CD4-positive, alpha-beta T cell (primary cell): ENCODE results near the gene AFAP1. TPM values are rescaled to one million over a fixed set of nuclear protein-coding genes. Genes with fewer than 3 reads are reported as not detected.
A peak's percentile ranks its signal among the peaks of the same experiment; 100 is the strongest.

Source experiments
- ATAC-seq: fragments of 200-7000 bp; cut with Tn5 transposase; one replicate; pipeline ENCODE4 v1.10.0; 2022; ENCODE audit warnings: mild to moderate bottlenecking; ENCODE audit not compliant: poor library complexity
- CTCF ChIA-PET: fragments of 350-600 bp; sonication (Branson Sonifier 250); formaldehyde crosslinking; loops from one replicate; lab custom pipeline; 2021; ENCODE audit warnings: antibody characterized with exemption, inconsistent platforms; lab: Charles Lee
- POLR2A ChIA-PET: fragments of 350-600 bp; sonication (Branson Sonifier 250); formaldehyde crosslinking; loops from one replicate; lab custom pipeline; 2021; ENCODE audit warnings: antibody characterized with exemption, inconsistent platforms; lab: Charles Lee
- DNase-seq, 14 experiments: peaks; one replicate each; pipeline ENCODE4 v3.0.0-alpha.2; 2013 to 2020; ENCODE audit warnings: mixed read lengths in 2 of 14
- H3K27ac ChIP-seq, 2 donors: one replicate each; pipeline versions ENCODE4 v1.5.1 to v1.7.0; 2013; ENCODE audit warnings: low read length in 2 of 2, low read depth in 1 of 2, mild to moderate bottlenecking in 1 of 2
- H3K27me3 ChIP-seq, 2 experiments: 1 replicate in 1 of 2; 2 replicates in 1 of 2; pipeline versions ENCODE4 v1.6.1 to v1.7.0; 2013; ENCODE audit warnings: low read length in 2 of 2, control low read depth in 1 of 2, mild to moderate bottlenecking in 1 of 2, moderate library complexity in 1 of 2; ENCODE audit not compliant: insufficient read depth in 2 of 2, control insufficient read depth in 1 of 2
- H3K36me3 ChIP-seq: one replicate; pipeline ENCODE4 v1.6.1; 2013; ENCODE audit warnings: low read length, control low read depth; ENCODE audit not compliant: insufficient read depth
- H3K4me1 ChIP-seq: one replicate; pipeline ENCODE4 v1.6.1; 2013; ENCODE audit warnings: low read length, control low read depth; ENCODE audit not compliant: insufficient read depth
- H3K4me3 ChIP-seq: one replicate; pipeline ENCODE4 v1.5.1; 2013; ENCODE audit warnings: mild to moderate bottlenecking, low read length, moderate library complexity
- H3K9me3 ChIP-seq, 2 experiments: 1 replicate in 1 of 2; 2 replicates in 1 of 2; pipeline versions ENCODE4 v1.6.1 to v1.7.0; 2013; ENCODE audit warnings: low read length in 2 of 2, mild to moderate bottlenecking in 2 of 2, control low read depth in 1 of 2, moderate library complexity in 1 of 2; ENCODE audit not compliant: control insufficient read depth in 1 of 2, insufficient read depth in 1 of 2
- H3K27ac Mint-ChIP-seq: one replicate; pipeline ENCODE4 v1.8.0; 2020; ENCODE audit warnings: mixed read lengths
- H3K27me3 Mint-ChIP-seq: one replicate; pipeline ENCODE4 v1.8.0; 2021; ENCODE audit warnings: mixed read lengths
- H3K36me3 Mint-ChIP-seq: one replicate; pipeline ENCODE4 v1.8.0; 2021; ENCODE audit warnings: low read depth, mixed read lengths
- H3K4me1 Mint-ChIP-seq: one replicate; pipeline ENCODE4 v1.8.0; 2021; ENCODE audit warnings: low read depth, mixed read lengths
- H3K4me3 Mint-ChIP-seq: one replicate; pipeline ENCODE4 v1.8.0; 2020; ENCODE audit warnings: mild to moderate bottlenecking, mixed read lengths
- H3K9me3 Mint-ChIP-seq: one replicate; pipeline ENCODE4 v1.8.0; 2020; ENCODE audit warnings: mixed read lengths
- intact Hi-C, 2 experiments: fragments of 100-400 bp; cut with DNase I in 1 of 2; cut with micrococcal nuclease in 1 of 2; formaldehyde crosslinking; loops; one replicate each; pipeline versions ENCODE4 v1.15.1 to v1.9.0; 2023 to 2025; cut with DNase I, micrococcal nuclease
- total RNA-seq, 174 experiments: library from RNA in 2 of 174; stranded (reverse) in 2 of 174; gene quantifications; one replicate each; pipeline ENCODE4 v1.2.3 and lab custom pipeline; 2021 to 2026
- TF ChIP-seq, protein P1 (sequence below): fragments of 200-600 bp; IDR thresholded peaks from one replicate; pipeline ENCODE4 v1.8.0; 2022; ENCODE audit warnings: antibody characterized with exemption, mild to moderate bottlenecking

Gene AFAP1
- total RNA-seq, 2 experiments from 2014 or later: 9.8 to 10.9 TPM

- no peak overlapping the region for H3K4me3 ChIP-seq
- CTCF ChIA-PET: interaction anchor here (1.3 kb wide), 1 partner anchor 161 kb away, joined by 3 read pairs; no protein-coding TSS in a partner anchor
- intact Hi-C loops: no loop called here
- H3K4me3 Mint-ChIP-seq: peak overlapping the region; percentile 23
- TF ChIP-seq, protein P1, sequence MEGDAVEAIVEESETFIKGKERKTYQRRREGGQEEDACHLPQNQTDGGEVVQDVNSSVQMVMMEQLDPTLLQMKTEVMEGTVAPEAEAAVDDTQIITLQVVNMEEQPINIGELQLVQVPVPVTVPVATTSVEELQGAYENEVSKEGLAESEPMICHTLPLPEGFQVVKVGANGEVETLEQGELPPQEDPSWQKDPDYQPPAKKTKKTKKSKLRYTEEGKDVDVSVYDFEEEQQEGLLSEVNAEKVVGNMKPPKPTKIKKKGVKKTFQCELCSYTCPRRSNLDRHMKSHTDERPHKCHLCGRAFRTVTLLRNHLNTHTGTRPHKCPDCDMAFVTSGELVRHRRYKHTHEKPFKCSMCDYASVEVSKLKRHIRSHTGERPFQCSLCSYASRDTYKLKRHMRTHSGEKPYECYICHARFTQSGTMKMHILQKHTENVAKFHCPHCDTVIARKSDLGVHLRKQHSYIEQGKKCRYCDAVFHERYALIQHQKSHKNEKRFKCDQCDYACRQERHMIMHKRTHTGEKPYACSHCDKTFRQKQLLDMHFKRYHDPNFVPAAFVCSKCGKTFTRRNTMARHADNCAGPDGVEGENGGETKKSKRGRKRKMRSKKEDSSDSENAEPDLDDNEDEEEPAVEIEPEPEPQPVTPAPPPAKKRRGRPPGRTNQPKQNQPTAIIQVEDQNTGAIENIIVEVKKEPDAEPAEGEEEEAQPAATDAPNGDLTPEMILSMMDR: no peak
- H3K27me3 Mint-ChIP-seq: no peaks in the 10 kb centered on the region
- no peak for ATAC-seq
- no peaks in the 10 kb centered on the region for H3K36me3 ChIP-seq
- H3K9me3 ChIP-seq: no peaks in the 10 kb centered on the region
- peaks cover 41% of the 10 kb centered on the region for H3K4me1 Mint-ChIP-seq
- peaks cover 62% of the 10 kb centered on the region for H3K4me1 ChIP-seq
- DNase-seq: peak in 7 of 14 experiments; percentile 17 to 88 (median 52)
- peak overlapping the region in 1 of 2 donors; percentile 67 for H3K27ac ChIP-seq
- H3K27me3 ChIP-seq: no peaks in the 10 kb centered on the region
- no peaks in the 10 kb centered on the region for H3K36me3 Mint-ChIP-seq
- POLR2A ChIA-PET: no interaction called here
- peak overlapping the region; percentile 62 for H3K27ac Mint-ChIP-seq
- H3K9me3 Mint-ChIP-seq: no peaks in the 10 kb centered on the region
These were observed 25.4 kb upstream of the AFAP1 start for GRCh38 chr4:7964890-7965662.

- peaks cover 57% of the 10 kb centered on the region for H3K4me1 ChIP-seq
- TF ChIP-seq, protein P1: no peak
- ChIA-PET CTCF (interaction anchor here (1.3 kb wide), 1 partner anchor 161 kb away, joined by 3 read pairs; no protein-coding TSS in a partner anchor), POLR2A (no interaction called here)
- intact Hi-C loops: no loop called here
- peak; percentile 50 for ATAC-seq
- peaks cover 34% of the 10 kb centered on the region for H3K4me1 Mint-ChIP-seq
- H3K36me3 ChIP-seq: no peaks in the 10 kb centered on the region
- H3K27me3 Mint-ChIP-seq: no peaks in the 10 kb centered on the region
- H3K4me3 ChIP-seq: no peak overlapping the region
- no peak overlapping the region for H3K27ac Mint-ChIP-seq
- no peaks in the 10 kb centered on the region for H3K36me3 Mint-ChIP-seq
- H3K9me3 ChIP-seq: no peaks in the 10 kb centered on the region
- peak in 8 of 14 experiments; percentile 7 to 80 (median 32) for DNase-seq
- no peaks in the 10 kb centered on the region for H3K27me3 ChIP-seq
- peak overlapping the region in 1 of 2 donors; percentile 67 for H3K27ac ChIP-seq
- H3K9me3 Mint-ChIP-seq: no peaks in the 10 kb centered on the region
- H3K4me3 Mint-ChIP-seq: no peak overlapping the region
These were observed 24.8 kb upstream of the AFAP1 start for GRCh38 chr4:7964459-7964858.

DNA sequence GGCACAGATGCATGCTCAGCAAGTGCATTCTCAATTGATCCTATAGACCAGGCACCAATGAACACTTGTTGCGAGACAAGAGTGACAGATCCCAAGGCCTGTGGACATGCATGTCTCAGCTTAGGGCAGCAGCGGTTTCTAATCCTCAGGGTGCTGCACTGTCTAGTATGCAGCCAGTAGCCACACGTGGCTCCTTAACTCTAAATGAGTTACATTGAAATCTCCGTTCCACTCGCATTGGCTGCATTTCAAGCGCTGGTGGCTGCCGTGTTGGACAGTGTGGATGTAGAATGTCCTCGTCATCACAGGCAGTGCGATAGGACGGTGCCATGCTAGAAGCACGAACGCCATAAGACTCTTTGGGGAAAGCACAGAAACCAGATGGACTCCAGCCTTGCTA is 24.0 kb upstream of the AFAP1 start:
- Histone ChIP-seq H3K4me3 (no peak overlapping the region), H3K27ac (no peak overlapping the region), H3K9me3 (no peaks in the 10 kb centered on the region), H3K27me3 (no peaks in the 10 kb centered on the region), H3K4me1 (peaks cover 50% of the 10 kb centered on the region), H3K36me3 (no peaks in the 10 kb centered on the region)
- intact Hi-C loops: no loop called here
- Mint-ChIP-seq H3K27ac (no peak overlapping the region), H3K9me3 (no peaks in the 10 kb centered on the region), H3K36me3 (no peaks in the 10 kb centered on the region), H3K4me1 (peaks cover 31% of the 10 kb centered on the region), H3K4me3 (no peak overlapping the region), H3K27me3 (no peaks in the 10 kb centered on the region)
- CTCF ChIA-PET: interaction anchor here (1.3 kb wide), 1 partner anchor 160 kb away, joined by 3 read pairs; no protein-coding TSS in a partner anchor
- TF ChIP-seq, protein P1: no peak
- DNase-seq (no peak), ATAC-seq (no peak)
- POLR2A ChIA-PET: no interaction called here
